Coronary artery (tissue), 2 donors: ENCODE measurements around the gene OR2T1.
"Not testable (repeated sequence)": the region's sequence is repeated elsewhere in the genome, so short reads cannot be mapped to it uniquely, and the experiment has no call there.

Experiments
- DNase-seq: peaks from one replicate; pipeline ENCODE4 v3.0.0-alpha.2; 2017; ENCODE audit warnings: low spot score
- H3K27ac ChIP-seq, 2 donors: fragments of 200-600 bp; sonication (generic); one replicate each; pipeline ENCODE4 v1.5.1; 2016 to 2019
- H3K4me3 ChIP-seq: fragments of 200-600 bp; sonication (generic); 2 replicates; pipeline ENCODE4 v1.5.1; 2016; ENCODE audit warnings: mild to moderate bottlenecking, moderate library complexity

The OR2T1 gene

GRCh38 chr1:248448409-248449074 is 45.7 kb downstream of the OR2T1 start:
- H3K27ac ChIP-seq, H3K4me3 ChIP-seq, DNase-seq: not testable (repeated sequence)

GRCh38 chr1:248449821-248450465 is 47.1 kb downstream of the OR2T1 start:
- not testable (repeated sequence) for DNase-seq, H3K4me3 ChIP-seq, H3K27ac ChIP-seq

GRCh38 chr1:248450466-248451145 is 47.8 kb downstream of the OR2T1 start:
- DNase-seq, H3K27ac ChIP-seq, H3K4me3 ChIP-seq: not testable (repeated sequence)

GRCh38 chr1:248453619-248454018 is 50.8 kb downstream of the OR2T1 start:
- DNase-seq, H3K4me3 ChIP-seq, H3K27ac ChIP-seq: not testable (repeated sequence)

GRCh38 chr1:248455045-248455444 is 52.2 kb downstream of the OR2T1 start:
- not testable (repeated sequence) for H3K27ac ChIP-seq, H3K4me3 ChIP-seq, DNase-seq

GRCh38 chr1:248456635-248457034 is 53.8 kb downstream of the OR2T1 start:
- not testable (repeated sequence) for DNase-seq, H3K27ac ChIP-seq, H3K4me3 ChIP-seq
